A549 (cell line): ENCODE results near the gene SPATA13. TPM values are rescaled to one million over a fixed set of nuclear protein-coding genes. Genes with fewer than 3 reads are reported as not detected.
"Not testable (repeated sequence)": the region's sequence is repeated elsewhere in the genome, so short reads cannot be mapped to it uniquely, and the experiment has no call there.

Source experiments
- ATAC-seq, 2 experiments: fragments of 200-7000 bp in 1 of 2; fragments of >200 bp in 1 of 2; cut with Nextera tagmentation in 1 of 2; cut with Tn5 transposase in 1 of 2; 3 replicates each; pipeline versions ENCODE4 v1.8.0 to v1.9.1; 2018 to 2020; ENCODE audit warnings: mild to moderate bottlenecking in 1 of 2, moderate library complexity in 1 of 2
- CTCF ChIA-PET: fragments of 300-600 bp; sonication (Branson Sonifier 250); formaldehyde crosslinking; extraction: SDS; loops from one replicate; lab custom pipeline; 2021; ENCODE audit warnings: antibody characterized with exemption, inconsistent platforms; lab: Yijun Ruan, JAX
- POLR2A ChIA-PET: fragments of 350-600 bp; formaldehyde crosslinking; extraction: SDS; loops from one replicate; lab custom pipeline; 2021; ENCODE audit warnings: antibody characterized with exemption, inconsistent platforms; lab: Yijun Ruan, JAX
- DNase-seq, 2 experiments: peaks; one replicate each; pipeline versions ENCODE4 v3.0.0 to v3.0.0-alpha.2; 2011 to 2016; ENCODE audit warnings: low read depth in 1 of 2, low spot score in 1 of 2
- FAIRE-seq: peaks from 2 replicates; lab custom pipeline; 2011; peaks lifted over from hg19 to GRCh38; lab: Jason Lieb, UNC
- H3K27ac ChIP-seq, 2 experiments: fragments of >200 bp; sonication (Bioruptor Twin); formaldehyde crosslinking; 3 replicates each; pipeline ENCODE4 v1.5.1; 2016 to 2017
- H3K4me1 ChIP-seq: fragments of >200 bp; sonication (Bioruptor Twin); formaldehyde crosslinking; 3 replicates; pipeline ENCODE4 v1.6.1; 2016
- H3K4me2 ChIP-seq: fragments of >200 bp; sonication (Bioruptor Twin); formaldehyde crosslinking; 3 replicates; pipeline ENCODE4 v1.6.1; 2016
- H3K4me3 ChIP-seq: fragments of >200 bp; sonication (Bioruptor Twin); formaldehyde crosslinking; 3 replicates; pipeline ENCODE4 v1.5.1; 2016
- H3K9me3 ChIP-seq: fragments of >200 bp; sonication (Bioruptor Twin); formaldehyde crosslinking; 3 replicates; pipeline ENCODE4 v1.6.1; 2016
- ATOH8 ChIP-seq: fragments of 250-450 bp; sonication (Bioruptor Pico); IDR thresholded peaks from 2 replicates; pipeline ENCODE4 v1.5.0; 2020; ENCODE audit warnings: low read depth, mild to moderate bottlenecking, moderate library complexity
- CEBPB ChIP-seq, 2 experiments: fragments of >200 bp in 1 of 2; sonication (Bioruptor Twin) in 1 of 2; formaldehyde crosslinking in 1 of 2; IDR thresholded peaks; 2 replicates each; pipeline ENCODE4 v1.6.1; 2012 to 2016
- CHD4 ChIP-seq: fragments of 200-600 bp; sonication (generic); IDR thresholded peaks from 2 replicates; pipeline ENCODE4 v1.6.1; 2016; ENCODE audit warnings: antibody characterized with exemption, mild to moderate bottlenecking, borderline replicate concordance
- CTCF ChIP-seq: fragments of >200 bp; sonication (Bioruptor Twin); formaldehyde crosslinking; IDR thresholded peaks from 3 replicates; pipeline ENCODE4 v1.5.1; 2016
- EHMT2 ChIP-seq: fragments of 200-600 bp; sonication (generic); IDR thresholded peaks from 2 replicates; pipeline ENCODE4 v1.6.1; 2016; ENCODE audit warnings: antibody characterized with exemption, low read depth, mild to moderate bottlenecking, moderate library complexity
- ESRRA ChIP-seq: fragments of 150-350 bp; IDR thresholded peaks from 2 replicates; pipeline ENCODE4 v1.6.1; 2014; ENCODE audit warnings: mild to moderate bottlenecking, low read length, borderline replicate concordance
- GATA3 ChIP-seq: IDR thresholded peaks from 2 replicates; pipeline ENCODE4 v1.6.1; 2012; ENCODE audit warnings: borderline replicate concordance
- JUNB ChIP-seq: fragments of >200 bp; sonication (Bioruptor Twin); formaldehyde crosslinking; IDR thresholded peaks from 2 replicates; pipeline ENCODE4 v1.6.1; 2016
- MAFK ChIP-seq: fragments of 450-650 bp; IDR thresholded peaks from 2 replicates; pipeline ENCODE4 v1.6.1; 2014; ENCODE audit not compliant: partially characterized antibody
- MAX ChIP-seq: IDR thresholded peaks from 2 replicates; pipeline ENCODE4 v1.6.1; 2012
- MAZ ChIP-seq: fragments of 150-350 bp; IDR thresholded peaks from 2 replicates; pipeline ENCODE4 v1.6.1; 2014; ENCODE audit warnings: antibody characterized with exemption, low read depth, low read length, borderline replicate concordance
- PHF8 ChIP-seq: fragments of 200-600 bp; sonication (generic); IDR thresholded peaks from 2 replicates; pipeline ENCODE4 v1.6.1; 2016; ENCODE audit warnings: low read depth, mild to moderate bottlenecking, antibody characterized with exemption, moderate library complexity, borderline replicate concordance
- RAD21 ChIP-seq, 2 experiments: fragments of >200 bp in 1 of 2; sonication (Bioruptor Twin) in 1 of 2; formaldehyde crosslinking in 1 of 2; IDR thresholded peaks in 1 of 2; conservative IDR thresholded peaks in 1 of 2; 2 replicates in 1 of 2; 3 replicates in 1 of 2; pipeline ENCODE4 v1.6.1; 2012 to 2018; ENCODE audit warnings: inconsistent platforms in 1 of 2
- RCOR1 ChIP-seq: fragments of 150-350 bp; IDR thresholded peaks from 2 replicates; pipeline ENCODE4 v1.6.1; 2014; ENCODE audit warnings: antibody characterized with exemption, low read length, low read depth
- RNF2 ChIP-seq: fragments of 200-600 bp; sonication (generic); IDR thresholded peaks from 2 replicates; pipeline ENCODE4 v1.6.1; 2016; ENCODE audit warnings: low read depth, mild to moderate bottlenecking, antibody characterized with exemption, moderate library complexity, borderline replicate concordance
- SREBF2 ChIP-seq: fragments of 450-650 bp; IDR thresholded peaks from 2 replicates; pipeline ENCODE4 v1.6.1; 2014; ENCODE audit warnings: mild to moderate bottlenecking, moderate library complexity
- ZC3H11A ChIP-seq: fragments of 450-650 bp; IDR thresholded peaks from 2 replicates; pipeline ENCODE4 v1.6.1; 2014; ENCODE audit warnings: antibody characterized with exemption, mild to moderate bottlenecking
- ZFP36 ChIP-seq: fragments of 450-650 bp; IDR thresholded peaks from 2 replicates; pipeline ENCODE4 v1.6.1; 2014; ENCODE audit warnings: borderline replicate concordance; ENCODE audit not compliant: partially characterized antibody
- WGBS: methylation state at CpG from one replicate; pipeline ENCODE4 v1.1.6; 2017; ENCODE audit errors: missing lambda C conversion rate; 5-methylcytosine and 5-hydroxymethylcytosine counted together
- polyA plus RNA-seq, 4 experiments: library from polyadenylated mRNA; depleted of rRNA in 3 of 4; stranded (reverse); fragments of >200 nt; fragmentation: RNase III in 1 of 4; extraction: RNeasy Plus Mini Kit Qiagen cat#74134 plus additional on column Dnase treatment in 1 of 4; gene quantifications; 2 replicates in 3 of 4; 3 replicates in 1 of 4; pipeline ENCODE4 v1.2.3, GENCODE V29; 2011 to 2017

The SPATA13 gene
- polyA plus RNA-seq, 2 of the 4 experiments (the other 2 are of a cell fraction), result 3.1 to 6.3 TPM

GRCh38 chr13:24322470-24322869, 161.9 kb downstream of the SPATA13 start:
- FAIRE-seq, H3K4me3 ChIP-seq, H3K27ac ChIP-seq, H3K4me2 ChIP-seq, POLR2A ChIA-PET, H3K4me1 ChIP-seq: not testable (repeated sequence)
- CTCF ChIA-PET, result interaction anchor here (0.9 to 1.5 kb wide), 3 partner anchors 14 to 350 kb away, joined by 3 read pairs; no protein-coding TSS in a partner anchor
- peak; percentile 86 to 96 for ATAC-seq
- WGBS, result 14% methylated on average over 2 of the region's 2 CpGs
- TF ChIP-seq RAD21 (conservative IDR thresholded peaks at IDR 0.05 in 1 of 2, IDR thresholded peaks at IDR 0.05 in 1 of 2), result peak; percentile 30 to 37; a peak in 3 of 5 replicates
- TF ChIP-seq CTCF, result peak; percentile 23; the same call in 2 of the 3 replicates
- TF ChIP-seq, all 56 proteins: peak for 2; not testable (repeated sequence) for 54
- H3K9me3 ChIP-seq, DNase-seq: not testable (repeated sequence)

GRCh38 chr13:24323036-24323738, 162.7 kb downstream of the SPATA13 start:
- FAIRE-seq (no peak), DNase-seq (no peak), ATAC-seq (no peak)
- H3K27ac ChIP-seq, result no peak overlapping the region
- WGBS, result 73% methylated on average over 8 of the region's 28 CpGs
- H3K4me3 ChIP-seq, result no peak overlapping the region
- H3K4me2 ChIP-seq, result no peak overlapping the region
- ChIA-PET CTCF (interaction anchor here (1.0 to 1.5 kb wide), 2 partner anchors 14 to 15 kb away, joined by 3 read pairs; no protein-coding TSS in a partner anchor), POLR2A (no interaction called here)
- TF ChIP-seq ZC3H11A, result no peak
- no peaks in the 10 kb centered on the region for H3K4me1 ChIP-seq
- H3K9me3 ChIP-seq, result no peaks in the 10 kb centered on the region

GRCh38 chr13:24323739-24324075, 163.2 kb downstream of the SPATA13 start:
- WGBS, result 48% methylated on average over 5 of the region's 5 CpGs
- ChIA-PET CTCF (no interaction called here), POLR2A (no interaction called here)
- no peak for DNase-seq
- no peak overlapping the region for H3K4me2 ChIP-seq
- FAIRE-seq, result no peak
- TF ChIP-seq SREBF2 (no peak), ZFP36 (no peak), GATA3 (no peak), JUNB (no peak), MAFK (no peak), PHF8 (no peak), CEBPB (IDR thresholded peaks at IDR 0.05) (no peak), MAZ (no peak), ESRRA (no peak), CHD4 (no peak)
- TF ChIP-seq, all 56 proteins: peak for 0
- Histone ChIP-seq H3K27ac (no peak overlapping the region), H3K4me3 (no peak overlapping the region), H3K4me1 (no peaks in the 10 kb centered on the region), H3K9me3 (no peaks in the 10 kb centered on the region)
- ATAC-seq, result no peak

GRCh38 chr13:24327598-24327997, 167.1 kb downstream of the SPATA13 start:
- DNase-seq, ATAC-seq, CTCF ChIA-PET, FAIRE-seq, H3K4me1 ChIP-seq, H3K9me3 ChIP-seq, POLR2A ChIA-PET, H3K27ac ChIP-seq: not testable (repeated sequence)
- peak overlapping the region; percentile 32; the same call in 2 of the 3 replicates for H3K4me3 ChIP-seq
- H3K4me2 ChIP-seq, result peak overlapping the region; percentile 51; the same call in 2 of the 3 replicates
- 76% methylated on average over 19 of the region's 23 CpGs for WGBS

- POLR2A ChIA-PET, result no interaction called here
- H3K4me1 ChIP-seq, result no peaks in the 10 kb centered on the region
- no peaks in the 10 kb centered on the region for H3K9me3 ChIP-seq
- H3K27ac ChIP-seq, result no peak overlapping the region
- peak in 1 of 2 experiments; percentile 53; a peak in 3 of 6 replicates for ATAC-seq
- 38% methylated on average over 34 of the region's 38 CpGs for WGBS
- CTCF ChIA-PET, result no interaction called here
- FAIRE-seq, result no peak
- DNase-seq, result no peak
- TF ChIP-seq RNF2 (no peak), ATOH8 (no peak), RCOR1 (no peak), EHMT2 (no peak), ZC3H11A (no peak), MAX (no peak)
- TF ChIP-seq, all 56 proteins: peak for 0
- H3K4me3 ChIP-seq, result peak overlapping the region; percentile 32; the same call in 2 of the 3 replicates
- H3K4me2 ChIP-seq, result peak overlapping the region; percentile 51; the same call in 2 of the 3 replicates
These were observed 167.6 kb downstream of the SPATA13 start for GRCh38 chr13:24328145-24328544.
